GM19099 (cell line): ENCODE results near the gene EPB41L4A.

ENCODE experiments used
- POLR2A ChIP-seq: IDR thresholded peaks from 3 replicates; pipeline ENCODE4 v1.6.1; 2011; ENCODE audit warnings: low read depth; ENCODE audit not compliant: insufficient read length; ENCODE audit errors: extremely low read depth

The EPB41L4A gene

DNA sequence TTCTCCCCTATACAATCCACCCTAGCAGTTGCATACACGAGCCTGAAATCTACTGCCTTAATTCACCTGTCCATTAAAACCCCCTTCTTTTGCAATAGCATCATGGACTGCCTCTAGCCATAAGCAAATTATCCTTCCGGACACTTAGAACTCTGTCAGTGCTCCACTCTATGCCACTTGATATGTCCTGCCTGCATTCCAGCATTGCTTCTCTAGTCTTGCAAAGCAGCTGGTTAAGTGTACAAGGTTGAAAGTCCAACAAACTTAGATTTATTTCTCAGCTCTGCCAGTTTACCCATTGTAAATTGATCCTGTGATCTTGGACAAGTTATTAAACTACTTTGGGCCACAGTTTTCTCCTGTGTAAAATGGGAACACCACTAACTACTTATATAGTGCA lies 197.9 kb downstream of the EPB41L4A start:
- TF ChIP-seq POLR2A, result no peak

GRCh38 chr5:112219000-112219399 lies 200.1 kb downstream of the EPB41L4A start:
- TF ChIP-seq POLR2A, result no peak

GRCh38 chr5:112217843-112218579 lies 201.1 kb downstream of the EPB41L4A start:
- TF ChIP-seq POLR2A, result no peak

DNA sequence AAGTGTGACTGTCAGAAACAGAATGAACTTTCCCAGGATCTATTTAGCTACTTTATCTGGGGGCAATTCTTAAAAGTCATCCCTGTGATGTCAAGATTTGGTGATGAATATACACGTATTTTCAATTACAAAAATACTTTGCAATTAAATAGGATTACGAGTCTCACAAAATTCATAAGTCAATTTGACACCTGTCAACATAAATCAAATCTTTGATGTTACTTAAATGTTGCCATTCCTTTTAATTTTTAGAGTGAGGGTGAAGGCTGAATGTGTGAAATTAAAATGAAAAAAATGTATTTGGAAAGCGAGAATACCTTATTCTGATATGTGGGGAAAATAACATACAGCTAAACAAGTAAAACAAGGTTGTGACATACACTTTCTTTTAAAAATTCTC lies 202.9 kb downstream of the EPB41L4A start:
- no peak for TF ChIP-seq POLR2A

GRCh38 chr5:112210430-112211005 lies 208.6 kb downstream of the EPB41L4A start:
- TF ChIP-seq POLR2A, result no peak

DNA sequence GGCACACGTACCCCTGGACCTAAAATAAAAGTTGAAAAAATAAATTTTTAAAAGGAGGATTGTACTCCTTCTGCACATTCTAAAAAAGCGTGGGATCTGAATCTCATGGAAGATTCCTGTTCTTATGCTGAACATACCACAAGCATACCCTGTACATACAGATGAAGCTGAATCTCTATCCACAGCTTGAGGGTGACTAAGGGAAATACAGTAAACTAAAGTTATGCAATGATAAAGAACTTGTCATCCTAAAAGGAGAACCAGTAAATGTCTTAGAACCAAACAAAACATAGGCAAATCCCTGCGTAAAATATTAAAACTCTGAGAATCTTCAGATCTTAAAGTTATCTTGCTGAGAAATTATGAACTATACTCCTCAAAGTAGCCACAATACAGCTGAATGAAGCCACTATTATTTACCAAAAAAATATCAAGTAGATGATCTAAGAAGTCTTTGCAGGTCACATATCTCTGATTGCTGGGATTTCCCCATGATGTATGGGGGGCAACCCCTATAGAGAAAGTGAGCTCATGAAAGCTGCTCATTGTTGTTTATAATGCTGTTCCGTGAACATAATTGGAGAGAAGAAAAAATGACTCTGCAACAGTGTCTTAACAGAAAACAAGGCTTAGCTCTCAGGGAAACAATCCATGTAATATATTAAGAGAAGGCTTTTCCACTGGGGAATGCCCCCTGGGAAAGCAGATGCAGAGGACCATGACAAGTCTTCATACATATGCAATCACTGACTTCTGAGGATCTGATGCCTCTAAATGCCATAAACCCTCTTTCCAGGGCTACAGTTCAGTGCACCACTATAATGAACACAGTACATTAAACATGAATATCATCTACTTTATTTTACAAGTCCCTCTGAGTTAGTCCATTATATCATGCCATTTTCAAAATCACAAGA lies 210.1 kb downstream of the EPB41L4A start:
- TF ChIP-seq POLR2A, result no peak

DNA sequence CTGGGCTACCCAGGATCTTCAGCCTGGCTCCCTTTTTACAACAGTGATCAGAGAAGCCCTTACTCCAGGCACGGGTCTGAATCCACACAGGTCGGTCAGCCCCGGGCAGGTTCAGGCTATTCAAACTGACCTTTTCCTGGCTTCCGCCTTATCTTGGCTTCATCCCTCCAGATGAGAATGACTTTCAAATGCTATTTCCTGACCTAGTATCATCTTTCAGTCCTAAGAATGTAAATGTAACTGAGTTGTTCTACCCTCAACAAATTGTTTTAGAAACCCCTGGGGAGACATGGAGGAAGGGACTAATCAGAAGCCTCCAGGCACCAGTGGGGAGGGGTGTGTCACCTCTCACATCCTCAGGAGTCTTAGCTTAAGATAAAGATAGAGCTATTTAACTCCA lies 213.2 kb downstream of the EPB41L4A start:
- no peak for TF ChIP-seq POLR2A

GRCh38 chr5:112203229-112203628 lies 215.8 kb downstream of the EPB41L4A start:
- no peak for TF ChIP-seq POLR2A

DNA sequence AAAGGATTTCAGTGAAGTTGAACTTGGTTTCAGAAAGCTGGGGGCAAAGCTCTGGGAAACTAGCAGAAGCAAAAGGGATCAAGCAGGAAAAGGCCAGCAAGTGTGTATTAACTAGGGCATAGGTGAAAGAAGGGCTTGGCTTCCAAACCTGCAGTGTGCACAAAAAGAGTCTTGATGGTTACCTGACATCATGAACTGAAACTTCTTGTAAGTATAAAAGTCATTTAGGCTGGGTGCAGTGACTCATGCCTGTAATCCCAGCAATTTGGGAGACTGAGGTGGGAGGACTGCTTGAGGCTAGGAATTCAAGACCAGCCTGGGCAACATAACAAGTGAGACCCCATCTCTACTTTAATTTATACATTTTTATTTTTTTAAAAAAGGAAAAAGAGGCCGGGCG lies 216.4 kb downstream of the EPB41L4A start:
- no peak for TF ChIP-seq POLR2A

DNA sequence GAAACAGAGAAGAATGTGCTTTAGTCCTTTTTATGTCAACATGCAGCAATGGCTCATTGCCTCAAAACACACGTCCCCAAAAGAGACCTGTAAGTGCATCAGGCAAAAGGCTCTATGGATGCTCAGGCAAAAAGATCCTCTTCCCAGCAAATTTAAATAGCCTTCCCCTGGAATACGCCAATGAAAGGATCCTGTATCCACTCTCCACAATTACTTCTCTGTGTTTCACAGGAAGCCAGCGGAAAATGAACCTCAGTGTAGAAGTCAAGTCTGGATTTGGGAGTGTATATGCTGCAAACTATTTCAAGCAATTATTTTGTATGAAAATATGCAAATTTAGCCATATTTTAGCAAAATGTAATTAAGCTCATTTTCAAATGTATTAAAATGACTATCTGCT lies 217.9 kb downstream of the EPB41L4A start:
- TF ChIP-seq POLR2A, result no peak

DNA sequence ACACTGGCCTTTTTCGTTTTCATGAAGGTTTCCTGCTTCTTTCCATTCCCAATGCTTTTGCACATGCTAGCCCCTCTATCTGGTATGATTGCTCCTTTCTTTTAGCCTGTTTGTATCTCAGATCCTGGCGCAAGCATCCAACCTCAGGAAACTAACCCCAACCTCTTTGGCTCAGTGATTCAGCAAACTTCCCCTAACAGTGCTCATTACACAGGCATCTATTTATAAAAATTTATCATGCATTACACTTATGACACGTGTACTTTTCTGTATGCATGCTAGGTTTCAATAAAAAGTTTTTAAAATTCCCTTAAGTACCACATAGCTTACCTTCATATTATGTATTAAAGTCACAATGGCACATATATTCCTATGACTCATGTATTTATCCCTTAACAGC lies 218.9 kb downstream of the EPB41L4A start:
- TF ChIP-seq POLR2A, result no peak

DNA sequence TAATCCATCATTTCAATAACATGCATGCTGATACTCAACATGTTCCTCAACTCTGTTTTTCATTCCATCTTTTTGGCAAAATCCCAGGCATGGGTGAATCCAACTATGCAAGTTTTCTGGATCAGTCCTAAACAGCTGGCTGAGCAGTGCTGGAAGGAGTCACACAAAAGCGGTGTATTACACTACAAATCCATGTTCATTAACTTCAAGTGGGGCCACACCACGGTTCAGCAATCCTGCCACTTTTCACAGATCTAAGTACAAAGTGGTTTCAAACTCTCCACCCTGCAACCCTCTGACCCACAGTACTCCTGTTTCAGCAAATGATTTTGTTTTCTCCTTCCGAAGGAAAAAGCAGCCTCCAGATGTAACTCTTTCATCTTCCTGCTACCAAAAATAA lies 222.5 kb downstream of the EPB41L4A start:
- TF ChIP-seq POLR2A, result no peak

DNA sequence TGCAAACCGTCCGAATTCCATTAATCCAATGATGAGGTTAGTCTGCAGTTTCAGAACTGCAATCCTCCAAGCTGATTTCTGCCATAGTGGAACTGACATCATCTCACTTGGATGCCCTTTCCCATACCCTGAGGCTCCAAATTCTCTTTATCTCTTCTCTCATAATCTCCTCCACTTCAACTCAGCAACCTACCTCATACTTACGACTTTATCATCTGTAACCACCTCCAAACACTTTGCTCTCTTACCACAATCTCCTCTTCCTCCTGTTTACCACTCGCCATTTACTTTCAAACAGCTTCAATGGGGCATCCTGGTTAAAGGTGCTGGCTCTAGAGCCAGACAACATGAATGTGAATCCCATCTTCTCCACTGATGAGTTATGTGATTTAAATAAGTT lies 223.2 kb downstream of the EPB41L4A start:
- TF ChIP-seq POLR2A, result no peak

- TF ChIP-seq POLR2A, result no peak
Observed at GRCh38 chr5:112192866-112193265, 226.2 kb downstream of the EPB41L4A start.

GRCh38 chr5:112192072-112192471 lies 227.0 kb downstream of the EPB41L4A start:
- TF ChIP-seq POLR2A, result no peak

DNA sequence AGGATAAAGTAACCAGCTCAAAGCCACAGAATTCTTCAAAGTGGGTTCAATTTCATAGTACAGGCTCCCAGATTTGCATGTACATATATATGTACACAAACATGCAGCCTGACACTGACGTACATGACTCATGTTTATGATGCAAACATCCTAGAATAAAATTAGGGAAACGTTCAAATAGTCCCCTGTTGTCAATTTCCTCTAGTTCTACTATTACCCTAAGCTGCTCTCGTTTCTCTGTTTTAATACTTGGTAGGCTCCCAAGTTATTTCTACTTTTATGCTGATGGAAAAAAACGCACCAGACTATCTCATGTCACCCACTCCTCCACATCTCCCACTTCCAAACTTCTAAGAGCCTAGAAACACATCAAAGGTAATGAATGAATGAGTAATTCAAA lies 229.7 kb downstream of the EPB41L4A start:
- no peak for TF ChIP-seq POLR2A

DNA sequence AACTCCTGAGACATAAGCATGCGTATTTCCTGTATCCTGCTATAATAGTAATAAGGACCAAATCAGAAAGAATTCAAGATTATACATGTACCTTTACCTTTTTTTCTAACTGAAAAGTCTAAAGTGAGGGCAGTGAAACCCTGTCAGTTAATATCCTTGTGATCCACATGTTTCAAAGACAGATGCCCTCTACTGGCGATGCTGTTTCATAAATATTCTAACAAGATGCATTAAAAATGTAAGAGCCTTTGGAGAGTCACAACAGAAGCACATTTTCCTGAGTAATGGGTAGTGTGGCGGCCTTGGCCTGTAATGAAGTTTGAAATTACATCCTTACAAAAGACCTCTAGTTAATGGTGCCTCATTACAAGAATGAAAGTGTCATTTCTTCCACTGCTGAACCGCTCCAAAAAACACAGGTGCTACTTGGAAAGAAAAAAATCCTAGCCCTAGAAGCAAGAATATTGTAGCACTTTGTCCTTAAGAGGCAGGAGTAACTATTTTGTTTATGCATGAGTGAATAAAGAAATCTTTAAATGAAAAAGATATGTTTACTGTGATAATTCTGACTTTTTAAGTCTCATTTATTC lies 232.6 kb downstream of the EPB41L4A start:
- no peak for TF ChIP-seq POLR2A
